Activated CD8-positive, alpha-beta memory T cell treated with anti-CD3 and anti-CD28 coated beads for 24 hours (primary cell): Measurements from ENCODE around the gene FAM107B.
"Not testable (repeated sequence)": the region's sequence is repeated elsewhere in the genome, so short reads cannot be mapped to it uniquely, and the experiment has no call there.

ENCODE experiments used
- DNase-seq: peaks from one replicate; pipeline ENCODE4 v3.0.0-alpha.2; 2020

The FAM107B gene

GRCh38 chr10:14594878-14595525 is 179.7 kb downstream of the FAM107B start:
- no peak for DNase-seq

GRCh38 chr10:14593806-14594205 is 180.9 kb downstream of the FAM107B start:
- no peak for DNase-seq

GRCh38 chr10:14592566-14592965 is 182.1 kb downstream of the FAM107B start:
- DNase-seq = no peak

GRCh38 chr10:14592026-14592425 is 182.7 kb downstream of the FAM107B start:
- no peak for DNase-seq

- not testable (repeated sequence) for DNase-seq
Observed at GRCh38 chr10:14588938-14589294, 185.8 kb downstream of the FAM107B start.

- peak; percentile 75 for DNase-seq
Observed at GRCh38 chr10:14588084-14588937, 186.4 kb downstream of the FAM107B start.

GRCh38 chr10:14587540-14588083 is 187.1 kb downstream of the FAM107B start:
- no peak for DNase-seq

- DNase-seq = no peak
Observed at GRCh38 chr10:14586901-14587300, 187.8 kb downstream of the FAM107B start.

- DNase-seq = no peak
Observed at GRCh38 chr10:14585287-14586193, 189.2 kb downstream of the FAM107B start.

- DNase-seq = no peak
Observed at GRCh38 chr10:14584661-14585060, 190.0 kb downstream of the FAM107B start.

- DNase-seq = no peak
Observed at GRCh38 chr10:14583967-14584366, 190.7 kb downstream of the FAM107B start.

GRCh38 chr10:14583252-14583651 is 191.4 kb downstream of the FAM107B start:
- peak; percentile 82 for DNase-seq

- no peak for DNase-seq
Observed at GRCh38 chr10:14581553-14582321, 193.0 kb downstream of the FAM107B start.

- no peak for DNase-seq
Observed at GRCh38 chr10:14580671-14581332, 193.9 kb downstream of the FAM107B start.

- no peak for DNase-seq
Observed at GRCh38 chr10:14579405-14579804, 195.3 kb downstream of the FAM107B start.

GRCh38 chr10:14578060-14578952 is 196.4 kb downstream of the FAM107B start:
- DNase-seq = no peak

- DNase-seq = no peak
Observed at GRCh38 chr10:14574885-14575284, 199.8 kb downstream of the FAM107B start.

- DNase-seq = no peak
Observed at GRCh38 chr10:14574291-14574690, 200.4 kb downstream of the FAM107B start.

GRCh38 chr10:14573666-14574261 is 200.9 kb downstream of the FAM107B start:
- no peak for DNase-seq

- DNase-seq = no peak
Observed at GRCh38 chr10:14572811-14573210, 201.9 kb downstream of the FAM107B start.
